ENCODE measurements around the gene CREB5.

GRCh38 chr7:28661826-28662595, 249.7 kb downstream of the CREB5 start:
- no peak for TF ChIP-seq TAF1 (IDR thresholded peaks at IDR 0.05; ENCODE audit: low read depth)
- no peak for TF ChIP-seq EP300 (IDR thresholded peaks at IDR 0.05; ENCODE audit: borderline replicate concordance)
- TF ChIP-seq, protein P1, sequence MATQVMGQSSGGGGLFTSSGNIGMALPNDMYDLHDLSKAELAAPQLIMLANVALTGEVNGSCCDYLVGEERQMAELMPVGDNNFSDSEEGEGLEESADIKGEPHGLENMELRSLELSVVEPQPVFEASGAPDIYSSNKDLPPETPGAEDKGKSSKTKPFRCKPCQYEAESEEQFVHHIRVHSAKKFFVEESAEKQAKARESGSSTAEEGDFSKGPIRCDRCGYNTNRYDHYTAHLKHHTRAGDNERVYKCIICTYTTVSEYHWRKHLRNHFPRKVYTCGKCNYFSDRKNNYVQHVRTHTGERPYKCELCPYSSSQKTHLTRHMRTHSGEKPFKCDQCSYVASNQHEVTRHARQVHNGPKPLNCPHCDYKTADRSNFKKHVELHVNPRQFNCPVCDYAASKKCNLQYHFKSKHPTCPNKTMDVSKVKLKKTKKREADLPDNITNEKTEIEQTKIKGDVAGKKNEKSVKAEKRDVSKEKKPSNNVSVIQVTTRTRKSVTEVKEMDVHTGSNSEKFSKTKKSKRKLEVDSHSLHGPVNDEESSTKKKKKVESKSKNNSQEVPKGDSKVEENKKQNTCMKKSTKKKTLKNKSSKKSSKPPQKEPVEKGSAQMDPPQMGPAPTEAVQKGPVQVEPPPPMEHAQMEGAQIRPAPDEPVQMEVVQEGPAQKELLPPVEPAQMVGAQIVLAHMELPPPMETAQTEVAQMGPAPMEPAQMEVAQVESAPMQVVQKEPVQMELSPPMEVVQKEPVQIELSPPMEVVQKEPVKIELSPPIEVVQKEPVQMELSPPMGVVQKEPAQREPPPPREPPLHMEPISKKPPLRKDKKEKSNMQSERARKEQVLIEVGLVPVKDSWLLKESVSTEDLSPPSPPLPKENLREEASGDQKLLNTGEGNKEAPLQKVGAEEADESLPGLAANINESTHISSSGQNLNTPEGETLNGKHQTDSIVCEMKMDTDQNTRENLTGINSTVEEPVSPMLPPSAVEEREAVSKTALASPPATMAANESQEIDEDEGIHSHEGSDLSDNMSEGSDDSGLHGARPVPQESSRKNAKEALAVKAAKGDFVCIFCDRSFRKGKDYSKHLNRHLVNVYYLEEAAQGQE (IDR thresholded peaks at IDR 0.05; ENCODE audit: low read depth), result no peak
- no peak for TF ChIP-seq RAD21 (IDR thresholded peaks at IDR 0.05; ENCODE audit: low read depth)
- TF ChIP-seq EGR1 (IDR thresholded peaks at IDR 0.05), result no peak
- TF ChIP-seq, protein P2, sequence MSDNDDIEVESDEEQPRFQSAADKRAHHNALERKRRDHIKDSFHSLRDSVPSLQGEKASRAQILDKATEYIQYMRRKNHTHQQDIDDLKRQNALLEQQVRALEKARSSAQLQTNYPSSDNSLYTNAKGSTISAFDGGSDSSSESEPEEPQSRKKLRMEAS (IDR thresholded peaks at IDR 0.05), result no peak
- TF ChIP-seq ZBTB7A (IDR thresholded peaks at IDR 0.05; ENCODE audit: low read depth), result no peak
- TF ChIP-seq CREB1 (IDR thresholded peaks at IDR 0.05; ENCODE audit: low read depth), result no peak
- TF ChIP-seq NFIC (IDR thresholded peaks at IDR 0.05), result no peak
- TF ChIP-seq TEAD4 (IDR thresholded peaks at IDR 0.05), result no peak
- no peak for TF ChIP-seq FOXM1 (IDR thresholded peaks at IDR 0.05; ENCODE audit: borderline replicate concordance, low read depth)
- no peak for TF ChIP-seq CEBPB (IDR thresholded peaks at IDR 0.05)
- no peak for TF ChIP-seq YY1 (IDR thresholded peaks at IDR 0.05; ENCODE audit: low read depth)
